MCF 10A (cell line): ENCODE measurements around the gene HSD17B2. TPM values are rescaled to one million over a fixed set of nuclear protein-coding genes. Genes with fewer than 3 reads are reported as not detected.

Experiments used
- Bru-seq: library from RNA; stranded (reverse); fragments of 400-500 nt; gene quantifications from one replicate; lab custom pipeline; 2021; lab: Mats Ljungman, UMichigan
- BruChase-seq, 2 experiments: library from RNA; stranded (reverse); fragments of 400-500 nt; gene quantifications; one replicate each; lab custom pipeline; 2021; lab: Mats Ljungman, UMichigan
- BruUV-seq: library from RNA; stranded (reverse); fragments of 400-500 nt; replicated peaks from 2 replicates; lab custom pipeline; 2021; lab: Mats Ljungman, UMichigan
- CTCF ChIA-PET: fragments of 300-600 bp; sonication (Branson Sonifier 250); formaldehyde crosslinking; extraction: SDS; loops from one replicate; lab custom pipeline; 2021; ENCODE audit warnings: antibody characterized with exemption, inconsistent platforms; lab: Yijun Ruan, JAX
- POLR2A ChIA-PET: fragments of 300-600, 350-650 bp; sonication (Branson Sonifier 250); formaldehyde crosslinking; extraction: SDS; loops from one replicate; lab custom pipeline; 2020; ENCODE audit warnings: antibody characterized with exemption, inconsistent platforms; lab: Yijun Ruan, JAX
- DNase-seq: peaks from one replicate; pipeline ENCODE4 v3.0.0-alpha.2; 2018; ENCODE audit not compliant: unreplicated experiment
- H3K27ac Mint-ChIP-seq: one replicate; pipeline ENCODE4 v1.8.0; 2022; ENCODE audit warnings: mild to moderate bottlenecking, low read depth, mixed read lengths; ENCODE audit not compliant: unreplicated experiment
- H3K27me3 Mint-ChIP-seq: one replicate; pipeline ENCODE4 v1.8.0; 2022; ENCODE audit warnings: mixed read lengths; ENCODE audit not compliant: insufficient read depth, unreplicated experiment
- H3K36me3 Mint-ChIP-seq: one replicate; pipeline ENCODE4 v1.8.0; 2022; ENCODE audit warnings: mild to moderate bottlenecking, moderate library complexity, mixed read lengths; ENCODE audit not compliant: insufficient read depth, unreplicated experiment
- H3K4me1 Mint-ChIP-seq: one replicate; pipeline ENCODE4 v1.8.0; 2022; ENCODE audit warnings: mixed read lengths; ENCODE audit not compliant: insufficient read depth, unreplicated experiment
- H3K4me3 Mint-ChIP-seq: one replicate; pipeline ENCODE4 v1.8.0; 2022; ENCODE audit warnings: mild to moderate bottlenecking, moderate library complexity, mixed read lengths; ENCODE audit not compliant: unreplicated experiment
- H3K9me3 Mint-ChIP-seq: one replicate; pipeline ENCODE4 v1.8.0; 2022; ENCODE audit warnings: mixed read lengths; ENCODE audit not compliant: unreplicated experiment
- CTCF ChIP-seq: fragments of 200-600 bp; IDR thresholded peaks from one replicate; pipeline ENCODE4 v1.8.0; 2022; ENCODE audit warnings: antibody characterized with exemption, mild to moderate bottlenecking; ENCODE audit not compliant: unreplicated experiment
- intact Hi-C: fragments of 100-400 bp; cut with micrococcal nuclease; formaldehyde crosslinking; loops from 2 replicates; pipeline ENCODE4 v1.14.1; 2022
- long read RNA-seq: library from polyadenylated mRNA; stranded (forward); transcript quantifications from one replicate; pipeline ENCODE4 v2.0.0, GENCODE V29; 2022
- total RNA-seq: library from RNA; stranded (reverse); gene quantifications from 2 replicates; pipeline ENCODE4 v1.2.3, GENCODE V29; 2022

Gene HSD17B2
- total RNA-seq (0.93 and 2.1 TPM in 2 replicates), Bru-seq, nascent RNA (percentile 33 among the genes with signal in this experiment), BruChase-seq, experiment 1, labeled RNA remaining after a 6-hour chase (percentile 27 among the genes with signal in this experiment), BruChase-seq, experiment 2, labeled RNA remaining after a 2-hour chase (percentile 27 among the genes with signal in this experiment)
- long read RNA-seq, partial matches to known transcripts, result 0 of 2 reads
- long read RNA-seq, other reads (novel, unspliced or antisense), result 0 of 2 reads

- no peaks in the 10 kb centered on the region for H3K9me3 Mint-ChIP-seq
- H3K27ac Mint-ChIP-seq, result no peak within 1 kb of the TSS
- no peaks in the 10 kb centered on the region for H3K36me3 Mint-ChIP-seq
- H3K4me1 Mint-ChIP-seq, result peaks cover 20% of the 10 kb centered on the region
- TF ChIP-seq CTCF, result no peak
- intact Hi-C loops, result no loop called here
- H3K27me3 Mint-ChIP-seq, result no peaks in the 10 kb centered on the region
- peak; percentile 53 for DNase-seq
- no TSS peak for BruUV-seq
- POLR2A ChIA-PET, result interaction anchor here (1.0 kb wide), 1 partner anchor 26 kb away, joined by 3 read pairs; no protein-coding TSS in a partner anchor
- H3K4me3 Mint-ChIP-seq, result peak within 1 kb of the TSS; percentile 1
- CTCF ChIA-PET, result interaction anchor here (0.9 to 6.6 kb wide), 2 partner anchors 165 to 193 kb away, joined by 3 to 128 read pairs; no protein-coding TSS in a partner anchor
Observed at GRCh38 chr16:82034981-82035612, at the start of gene HSD17B2. HSD17B2 (plus strand) TSS chr16:82035253; CDS start chr16:82035425, 172 bp downstream.

GRCh38 chr16:81987121-81987520 is 47.9 kb upstream of the HSD17B2 start:
- peaks cover 6% of the 10 kb centered on the region for H3K4me1 Mint-ChIP-seq
- peaks cover 17% of the 10 kb centered on the region for H3K27me3 Mint-ChIP-seq
- no peaks in the 10 kb centered on the region for H3K9me3 Mint-ChIP-seq
- ChIA-PET CTCF (interaction anchor here (0.5 to 2.1 kb wide), 7 partner anchors 10 to 1477 kb away, joined by 3 to 9 read pairs (median 3); no protein-coding TSS in a partner anchor), POLR2A (no interaction called here)
- no peak for DNase-seq
- no peaks in the 10 kb centered on the region for H3K36me3 Mint-ChIP-seq
- intact Hi-C loops, result no loop called here
- H3K27ac Mint-ChIP-seq, result no peak overlapping the region
- BruUV-seq, result no TSS peak
- TF ChIP-seq CTCF, result no peak
- no peak overlapping the region for H3K4me3 Mint-ChIP-seq

GRCh38 chr16:81987706-81988105 is 47.3 kb upstream of the HSD17B2 start:
- POLR2A ChIA-PET, result no interaction called here
- CTCF ChIA-PET, result interaction anchor here (0.6 to 2.1 kb wide), 6 partner anchors 10 to 1477 kb away, joined by 3 to 9 read pairs (median 3); no protein-coding TSS in a partner anchor
- no peaks in the 10 kb centered on the region for H3K9me3 Mint-ChIP-seq
- intact Hi-C loops, result no loop called here
- peak; percentile 57 for DNase-seq
- H3K36me3 Mint-ChIP-seq, result no peaks in the 10 kb centered on the region
- H3K27ac Mint-ChIP-seq, result no peak overlapping the region
- no peak overlapping the region for H3K4me3 Mint-ChIP-seq
- H3K4me1 Mint-ChIP-seq, result peaks cover 6% of the 10 kb centered on the region
- peaks cover 16% of the 10 kb centered on the region for H3K27me3 Mint-ChIP-seq
- no TSS peak for BruUV-seq
- no peak for TF ChIP-seq CTCF

- no peaks in the 10 kb centered on the region for H3K27me3 Mint-ChIP-seq
- no peak for DNase-seq
- H3K4me3 Mint-ChIP-seq, result no peak overlapping the region
- H3K9me3 Mint-ChIP-seq, result no peaks in the 10 kb centered on the region
- intact Hi-C loops, result no loop called here
- no peak for TF ChIP-seq CTCF
- peaks cover 25% of the 10 kb centered on the region for H3K4me1 Mint-ChIP-seq
- no peak overlapping the region for H3K27ac Mint-ChIP-seq
- no TSS peak for BruUV-seq
- H3K36me3 Mint-ChIP-seq, result no peaks in the 10 kb centered on the region
- ChIA-PET POLR2A (interaction anchor here (0.6 kb wide), 1 partner anchor 9 kb away, joined by 4 read pairs; no protein-coding TSS in a partner anchor), CTCF (no interaction called here)
Observed at GRCh38 chr16:81992859-81993258, 42.2 kb upstream of the HSD17B2 start.
